ENCODE results near the gene HSDL1. TPM values are rescaled to one million over a fixed set of nuclear protein-coding genes. Genes with fewer than 3 reads are reported as not detected.

The HSDL1 gene
- total RNA-seq, 1 donor, result 18.7 TPM

- no peak for DNase-seq (ENCODE audit: low read depth)
- TF ChIP-seq CTCF (IDR thresholded peaks at IDR 0.05; ENCODE audit: insufficient read depth, low read length), result no peak
- no peak overlapping the region for H3K4me3 ChIP-seq (ENCODE audit: low read depth, low read length)
Measured at GRCh38 chr16:84075376-84075775, 69.6 kb downstream of the HSDL1 start.

GRCh38 chr16:84074721-84075120 is 70.3 kb downstream of the HSDL1 start:
- TF ChIP-seq CTCF (IDR thresholded peaks at IDR 0.05; ENCODE audit: insufficient read depth, low read length), result no peak
- no peak for DNase-seq (ENCODE audit: low read depth)
- H3K4me3 ChIP-seq (ENCODE audit: low read depth, low read length), result no peak overlapping the region

Other genes starting within 250 kb of the HSDL1 start
- gene MLYCD, start 246.1 kb downstream of the HSDL1 start, total RNA-seq (ENCODE audit: low replicate concordance), result 3.3 and 5.6 TPM in 2 replicates
- 6.5 and 6.6 TPM in 2 replicates for gene OSGIN1, start 191.9 kb downstream of the HSDL1 start, total RNA-seq (ENCODE audit: low replicate concordance)
- 0.18 and 0.90 TPM in 2 replicates for gene NECAB2, start 176.9 kb downstream of the HSDL1 start, total RNA-seq (ENCODE audit: low replicate concordance)
- not detected in 2 replicates for gene SLC38A8, start 102.4 kb downstream of the HSDL1 start, total RNA-seq (ENCODE audit: low replicate concordance)
- gene MBTPS1, start 28.2 kb downstream of the HSDL1 start, total RNA-seq (ENCODE audit: low replicate concordance), result 61.1 and 89.0 TPM in 2 replicates
- gene DNAAF1, start 131 bp upstream of the HSDL1 start, total RNA-seq (ENCODE audit: low replicate concordance), result 0.09 TPM in 1 of 2 replicates, not detected in the other
- gene TAF1C, start 41.9 kb upstream of the HSDL1 start, total RNA-seq (ENCODE audit: low replicate concordance), result 19.4 and 20.6 TPM in 2 replicates
- gene ADAD2, start 46.0 kb upstream of the HSDL1 start, total RNA-seq (ENCODE audit: low replicate concordance), result not detected in 2 replicates
- gene KCNG4, start 94.8 kb upstream of the HSDL1 start, total RNA-seq (ENCODE audit: low replicate concordance), result not detected in 2 replicates
- under 0.01 TPM in 1 of 2 replicates, not detected in the other for gene WFDC1, start 149.7 kb upstream of the HSDL1 start, total RNA-seq (ENCODE audit: low replicate concordance)
- gene ATP2C2, start 223.4 kb upstream of the HSDL1 start, total RNA-seq (ENCODE audit: low replicate concordance), result not detected in 2 replicates

All from fibroblast of the aortic adventitia (primary cell).